Jurkat, Clone E6-1 (cell line): ENCODE data around the gene C1QC.
"Not testable (repeated sequence)": the region's sequence is repeated elsewhere in the genome, so short reads cannot be mapped to it uniquely, and the experiment has no call there.

Experiments used
- DNase-seq: peaks from one replicate; pipeline ENCODE4 v3.0.0-alpha.2; 2011; ENCODE audit warnings: low read depth, low spot score
- H3K4me3 ChIP-seq: 2 replicates; pipeline ENCODE4 v1.5.1; 2011; ENCODE audit warnings: mild to moderate bottlenecking, low read length, control low read depth, moderate library complexity

The C1QC gene

DNA sequence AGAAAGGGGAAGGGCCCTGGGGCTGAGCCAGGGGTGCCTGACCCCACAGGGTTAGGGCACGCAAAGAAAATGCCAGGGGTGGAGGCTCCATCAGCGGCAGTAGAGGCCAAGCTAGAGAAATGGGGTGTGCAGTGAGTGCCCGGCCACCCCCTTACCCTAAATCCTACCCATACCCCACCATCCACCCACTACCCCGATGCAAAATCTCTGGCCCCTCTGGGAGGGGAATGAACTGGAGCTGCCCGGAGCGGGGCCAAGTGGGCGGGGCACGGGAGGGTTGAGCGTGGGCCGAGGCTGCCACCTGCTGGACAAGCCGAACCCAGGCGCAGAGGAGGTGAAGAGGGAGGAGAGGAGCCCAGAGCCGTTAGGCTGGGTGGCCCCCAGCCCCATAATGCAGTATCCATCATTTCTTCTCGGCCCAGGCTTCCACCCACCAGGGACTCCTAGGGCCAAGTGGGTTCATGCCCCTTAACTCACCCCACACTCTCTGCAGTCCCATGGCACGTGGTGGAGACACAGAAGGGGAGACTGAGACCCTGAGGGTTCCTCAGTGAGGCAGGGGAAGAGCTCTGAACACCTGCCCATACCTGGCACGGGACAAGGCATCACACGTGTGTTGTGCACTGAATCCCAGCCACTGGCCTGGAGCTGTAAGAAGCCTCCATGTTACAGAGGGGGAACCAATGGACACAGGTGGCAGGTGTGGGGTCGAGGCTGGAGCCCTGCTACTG is 1.4 kb upstream of the C1QC start:
- H3K4me3 ChIP-seq = no peak overlapping the region
- DNase-seq = no peak

DNA sequence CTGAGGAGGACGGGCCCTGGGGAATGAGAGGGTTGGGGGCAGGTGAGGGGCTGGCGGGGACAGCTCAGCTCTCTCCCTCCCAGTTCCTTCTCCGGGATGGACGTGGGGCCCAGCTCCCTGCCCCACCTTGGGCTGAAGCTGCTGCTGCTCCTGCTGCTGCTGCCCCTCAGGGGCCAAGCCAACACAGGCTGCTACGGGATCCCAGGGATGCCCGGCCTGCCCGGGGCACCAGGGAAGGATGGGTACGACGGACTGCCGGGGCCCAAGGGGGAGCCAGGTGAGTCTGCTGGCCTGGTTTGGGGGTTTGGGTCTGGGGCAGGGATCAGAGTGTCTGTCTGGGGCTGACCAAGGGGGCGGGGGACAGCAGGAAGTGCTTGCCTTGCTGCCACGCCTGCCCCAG is 495 bp downstream of the C1QC start:
- no peak for DNase-seq
- H3K4me3 ChIP-seq = no peak overlapping the region

DNA sequence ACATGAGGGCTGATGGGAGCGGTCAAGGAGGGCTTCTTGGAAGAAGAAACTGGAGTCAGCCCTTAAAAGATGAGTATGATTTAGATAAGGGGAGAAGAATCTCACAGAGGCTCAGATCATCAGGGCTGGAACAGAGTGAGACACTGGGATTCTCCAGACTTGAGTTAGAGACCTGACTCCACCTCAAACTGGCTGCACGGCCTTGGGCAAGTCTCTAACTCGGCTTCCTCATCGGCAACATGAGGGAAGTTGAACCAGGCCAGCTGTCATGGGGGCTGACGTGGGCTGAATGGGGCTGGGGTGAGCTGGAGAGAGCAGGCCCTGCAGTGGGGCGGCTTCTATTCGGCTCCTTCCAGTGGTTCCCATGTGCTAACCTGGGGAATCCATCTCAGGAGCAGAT is 2.5 kb downstream of the C1QC start:
- no peak overlapping the region for H3K4me3 ChIP-seq
- DNase-seq = no peak

DNA sequence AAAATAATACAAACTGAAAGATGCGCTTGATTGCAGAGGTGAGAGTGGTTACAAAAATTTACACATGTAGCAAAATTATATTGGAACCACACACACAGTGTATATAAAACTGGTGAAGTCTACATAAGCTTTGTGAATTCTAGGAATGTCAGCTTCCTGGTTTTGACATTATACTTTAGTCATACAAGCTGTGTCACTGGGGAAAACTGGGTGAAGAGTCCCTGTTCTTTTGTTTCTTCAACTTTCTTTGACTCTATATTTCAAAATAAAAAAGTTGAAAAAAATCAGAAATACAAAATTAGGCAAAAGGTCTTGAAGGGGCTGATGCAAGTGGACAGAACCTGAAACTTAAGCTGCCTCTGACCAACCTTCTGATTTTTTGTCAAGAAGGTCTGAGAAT is 3.0 kb downstream of the C1QC start:
- H3K4me3 ChIP-seq = no peak overlapping the region
- DNase-seq = no peak

DNA sequence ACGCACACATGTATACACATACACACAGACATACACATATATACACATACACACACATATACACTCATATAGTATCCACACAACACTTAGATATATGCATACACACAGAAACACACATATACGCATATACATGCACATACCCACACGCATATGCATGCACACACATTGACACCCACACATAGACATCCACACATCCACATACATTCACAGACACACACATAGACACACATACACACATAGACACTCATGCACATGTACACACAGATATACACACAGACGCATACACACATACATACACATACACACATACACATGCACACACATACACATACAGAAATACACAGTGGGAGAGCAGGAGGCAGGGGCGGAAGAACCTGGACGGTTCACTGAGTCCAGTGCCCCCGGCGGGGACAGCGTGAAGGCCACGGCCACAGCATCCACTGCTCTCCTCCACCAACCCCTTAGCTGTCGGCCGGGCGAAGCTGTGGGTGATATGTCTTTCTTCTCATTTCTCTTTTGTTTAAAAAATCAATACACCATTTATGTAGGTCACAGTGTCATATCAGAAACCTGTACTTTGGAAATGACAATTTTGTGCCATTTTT is 6.8 kb downstream of the C1QC start:
- DNase-seq = no peak
- H3K4me3 ChIP-seq = no peak overlapping the region

DNA sequence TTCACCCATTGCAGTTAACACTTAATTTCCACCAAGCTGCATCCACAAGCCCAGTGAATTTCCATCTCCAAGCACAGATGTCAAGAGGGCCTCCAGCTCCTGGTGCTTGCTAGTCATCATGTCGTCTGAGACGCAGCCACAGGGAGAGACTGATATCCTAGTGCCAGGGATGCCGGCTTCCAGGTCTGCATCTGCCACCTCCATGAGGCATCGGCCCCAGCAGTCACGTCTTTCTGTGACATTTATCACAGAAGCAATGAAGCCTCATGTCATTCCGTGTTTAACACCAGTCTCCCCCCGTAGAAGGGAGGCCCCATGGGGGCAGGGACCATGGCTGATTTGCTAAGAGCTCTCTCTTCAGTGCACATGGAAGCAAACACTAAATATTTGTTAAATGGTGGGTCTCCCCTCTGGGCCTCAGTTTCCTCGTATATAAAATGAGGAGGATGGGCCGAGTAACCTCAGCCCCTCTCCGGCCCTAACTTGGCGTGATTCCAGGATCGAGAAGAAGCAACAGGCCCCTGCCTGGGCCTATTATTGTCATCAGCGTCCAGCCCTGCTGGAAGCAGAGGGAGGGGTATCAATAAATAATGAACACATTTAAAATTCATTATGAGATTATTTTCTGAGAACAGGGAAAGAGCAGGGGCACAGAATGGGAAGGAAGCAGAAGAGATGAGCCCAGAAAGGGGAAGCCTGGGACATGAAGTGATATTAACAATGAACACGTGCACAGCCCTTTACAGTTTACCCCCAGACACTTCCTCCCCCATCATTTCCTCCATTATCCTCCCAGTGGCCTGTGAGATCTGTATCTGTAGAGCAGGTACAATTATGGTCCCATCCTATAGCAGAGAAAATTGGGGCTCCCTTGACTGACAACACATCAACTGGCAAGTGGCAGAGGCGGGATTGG is 8.8 kb downstream of the C1QC start:
- no peak overlapping the region for H3K4me3 ChIP-seq
- no peak for DNase-seq

DNA sequence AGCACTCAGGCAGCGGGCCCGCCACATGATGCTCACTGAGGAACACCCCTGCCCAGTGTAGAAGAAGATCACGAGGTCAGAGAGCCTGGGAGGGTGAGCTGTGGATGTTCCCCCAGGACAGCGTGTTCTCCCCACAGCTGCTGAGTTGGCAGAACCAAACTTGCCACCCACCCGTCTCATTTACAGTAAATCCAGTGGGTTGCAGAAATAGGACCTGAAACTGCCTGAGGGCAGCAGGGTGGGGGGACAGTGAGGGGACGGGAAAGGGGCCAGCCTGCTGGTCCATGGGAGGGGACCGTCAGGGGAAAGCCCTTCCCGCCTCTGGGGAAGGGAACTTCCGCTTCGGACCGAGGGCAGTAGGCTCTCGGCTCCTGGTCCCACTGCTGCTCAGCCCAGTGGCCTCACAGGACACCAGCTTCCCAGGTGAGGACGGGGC is 9.5 kb downstream of the C1QC start, which contains the start of gene C1QB:
Gene C1QB (plus strand): TSS at position 356 of the 436 bp plus-strand sequence. CDS start 6,227 bp downstream, outside the sequence.
- DNase-seq = no peak

DNA sequence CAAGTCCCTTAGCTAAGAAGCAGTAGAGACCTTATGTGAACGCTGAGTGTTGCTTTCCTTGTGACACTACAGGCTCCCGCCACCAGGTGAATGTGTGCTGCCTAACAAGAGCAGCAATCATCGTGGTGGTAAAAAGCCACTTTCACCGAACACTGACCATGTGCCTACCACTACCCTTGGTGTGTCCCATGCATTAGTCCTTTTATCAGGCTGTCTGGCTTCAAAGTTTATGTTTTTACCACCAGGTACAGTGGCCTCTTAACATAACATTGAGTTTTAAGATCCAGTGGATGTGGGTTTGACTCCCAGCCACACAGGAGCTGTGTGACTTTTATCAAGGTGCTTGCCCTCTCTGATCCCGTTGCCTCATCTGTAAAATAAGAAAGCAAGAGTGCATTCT is 11.3 kb downstream of the C1QC start:
- no peak for DNase-seq
- H3K4me3 ChIP-seq = no peak overlapping the region

More for the DNA sequence above, 9.5 kb downstream of the C1QC start, which contains the start of gene C1QB:
- H3K4me3 ChIP-seq = no peak within 1 kb of the TSS

DNA sequence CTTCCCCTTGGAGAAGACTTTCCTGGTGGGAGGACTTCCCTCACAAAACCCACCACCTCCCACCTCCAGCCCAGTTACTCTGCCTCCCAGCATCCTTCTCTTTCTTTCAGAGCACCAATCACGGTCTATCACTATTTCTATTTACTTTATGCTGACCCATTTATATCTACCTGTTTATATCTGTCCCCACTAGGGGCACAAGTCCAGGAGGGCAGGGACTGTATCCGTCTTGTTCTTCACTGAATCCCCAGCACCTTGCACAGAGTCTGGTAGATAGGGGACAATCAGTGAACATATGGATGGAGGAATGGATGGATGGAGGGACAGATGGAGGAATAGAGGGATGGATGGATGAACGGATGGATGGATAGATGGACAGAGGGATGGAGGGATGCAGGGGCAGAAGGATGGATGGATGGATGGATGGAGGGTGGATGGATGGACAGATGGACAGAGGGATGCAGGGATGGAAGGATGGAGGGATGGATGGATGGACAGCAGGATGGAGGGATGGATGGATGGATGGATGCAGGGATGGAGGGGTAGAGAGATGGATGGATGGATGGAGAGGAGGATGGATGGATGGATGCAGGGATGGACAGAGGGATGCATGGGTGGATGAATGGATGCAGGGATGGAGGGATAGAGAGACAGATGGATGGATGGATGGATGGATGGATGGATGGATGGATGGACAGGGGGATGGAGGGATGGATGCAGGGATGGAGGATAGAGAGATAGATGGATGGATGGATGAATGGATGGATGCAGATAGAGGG is 15.1 kb downstream of the C1QC start:
- no peak overlapping the region for H3K4me3 ChIP-seq
- no peak for DNase-seq

DNA sequence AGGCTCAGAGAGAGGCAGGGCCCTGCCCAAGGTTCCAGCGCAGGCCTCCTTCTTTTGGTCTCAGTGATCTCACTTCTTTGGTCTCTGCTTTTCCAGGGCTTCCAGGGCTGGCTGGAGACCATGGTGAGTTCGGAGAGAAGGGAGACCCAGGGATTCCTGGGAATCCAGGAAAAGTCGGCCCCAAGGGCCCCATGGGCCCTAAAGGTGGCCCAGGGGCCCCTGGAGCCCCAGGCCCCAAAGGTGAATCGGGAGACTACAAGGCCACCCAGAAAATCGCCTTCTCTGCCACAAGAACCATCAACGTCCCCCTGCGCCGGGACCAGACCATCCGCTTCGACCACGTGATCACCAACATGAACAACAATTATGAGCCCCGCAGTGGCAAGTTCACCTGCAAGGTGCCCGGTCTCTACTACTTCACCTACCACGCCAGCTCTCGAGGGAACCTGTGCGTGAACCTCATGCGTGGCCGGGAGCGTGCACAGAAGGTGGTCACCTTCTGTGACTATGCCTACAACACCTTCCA is 17.3 kb downstream of the C1QC start:
- H3K4me3 ChIP-seq = no peak overlapping the region
- DNase-seq = no peak

DNA sequence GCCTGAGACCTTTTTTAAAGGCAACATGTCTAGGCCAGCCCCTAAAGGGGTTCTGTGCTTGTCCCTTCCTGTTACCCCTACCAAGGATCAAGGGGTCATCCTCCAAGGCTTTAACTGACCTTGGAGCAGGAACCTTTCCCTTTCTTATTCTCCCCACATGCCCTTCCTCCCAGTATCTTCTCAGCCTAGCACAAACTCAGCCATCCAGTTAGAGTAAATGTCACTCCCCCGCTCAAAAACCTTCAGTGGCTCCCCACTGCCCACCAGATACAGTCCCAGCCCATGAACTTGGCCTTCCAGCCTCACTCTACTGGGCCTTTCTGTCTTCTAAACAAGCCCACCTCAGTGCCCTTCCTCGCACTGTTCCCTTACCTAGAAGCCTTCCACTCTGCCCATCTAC is 18.4 kb downstream of the C1QC start:
- H3K4me3 ChIP-seq = no peak overlapping the region
- no peak for DNase-seq

DNA sequence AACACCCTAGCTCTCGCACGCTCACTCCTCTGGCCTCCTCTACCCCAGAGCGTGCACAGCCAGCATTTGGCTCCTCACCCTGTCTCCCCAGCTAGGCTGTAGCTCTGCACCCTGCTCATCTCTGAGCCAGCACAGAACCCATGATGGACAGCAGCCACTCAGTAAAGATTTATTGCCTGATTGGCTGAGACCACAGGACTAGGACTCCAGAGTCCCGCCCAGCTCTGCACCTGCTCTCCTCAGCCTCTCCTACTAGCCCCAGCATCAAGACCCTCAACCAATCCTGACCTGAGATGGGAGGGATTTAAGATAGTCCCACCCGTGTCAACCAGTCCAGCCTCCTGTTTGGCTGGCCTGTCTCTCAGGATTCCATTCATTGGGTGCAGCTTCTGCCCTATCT is 18.9 kb downstream of the C1QC start:
- H3K4me3 ChIP-seq = no peak overlapping the region
- peak; percentile 81 for DNase-seq

DNA sequence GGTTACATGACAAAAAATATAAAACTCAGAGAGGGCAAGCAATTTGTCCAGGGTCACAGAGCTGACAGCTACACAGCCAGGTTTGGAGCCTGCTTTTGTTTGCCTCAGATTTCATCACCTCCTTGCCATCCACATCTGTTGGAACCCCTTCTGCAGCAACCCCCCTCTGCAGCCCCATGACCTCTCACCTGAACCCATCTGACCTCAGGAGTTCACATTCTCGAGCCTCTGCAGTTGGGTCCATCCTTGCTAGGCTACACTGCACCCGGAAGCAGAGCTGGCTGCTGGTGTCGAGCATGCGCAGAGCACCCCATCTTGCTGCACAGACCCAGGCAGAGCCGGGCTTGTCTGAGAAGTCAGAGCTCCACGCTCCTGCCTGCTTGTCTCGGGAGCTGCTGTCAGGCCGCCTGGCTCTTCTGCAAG is 19.6 kb downstream of the C1QC start:
- no peak for DNase-seq
- no peak overlapping the region for H3K4me3 ChIP-seq

DNA sequence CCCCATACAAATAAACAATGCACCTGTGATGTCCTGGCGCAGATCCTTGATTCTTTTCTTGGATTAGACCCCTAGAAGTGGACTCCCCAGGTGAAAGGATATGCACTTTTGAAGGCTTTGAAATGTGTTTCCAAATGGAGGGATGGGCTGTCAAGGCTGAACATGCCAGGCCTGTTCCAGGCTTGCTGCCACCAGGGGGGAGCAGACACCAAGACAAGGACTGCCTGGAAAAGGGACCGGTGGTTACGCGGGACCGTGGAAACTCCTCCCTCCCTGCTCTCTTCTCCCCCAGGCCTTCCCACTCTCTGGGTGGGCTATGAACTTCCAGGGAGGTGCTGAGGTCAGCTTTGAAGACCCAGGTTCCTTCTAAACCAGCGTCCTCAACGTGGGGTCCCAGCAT is 22.3 kb downstream of the C1QC start:
- no peak for DNase-seq
- H3K4me3 ChIP-seq = no peak overlapping the region

DNA sequence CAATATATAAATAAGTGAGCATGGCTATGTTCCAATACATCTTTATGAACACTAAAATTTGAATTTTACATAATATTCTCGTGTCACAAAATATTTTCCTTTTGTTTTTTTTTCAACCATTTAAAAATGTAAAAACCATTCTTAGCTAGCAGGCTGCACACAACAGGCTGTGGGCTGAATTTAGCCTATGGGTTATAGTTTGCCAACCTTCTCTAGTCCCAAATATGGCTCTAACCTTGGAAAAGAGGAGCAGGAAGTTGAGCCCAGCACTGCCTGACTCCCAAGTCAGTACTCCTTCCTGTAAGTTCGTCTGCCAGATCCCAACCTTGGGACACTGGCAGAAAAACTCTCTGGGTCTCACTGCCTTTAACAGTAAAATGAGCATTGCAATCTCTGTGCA is 23.0 kb downstream of the C1QC start:
- H3K4me3 ChIP-seq = no peak overlapping the region
- no peak for DNase-seq

DNA sequence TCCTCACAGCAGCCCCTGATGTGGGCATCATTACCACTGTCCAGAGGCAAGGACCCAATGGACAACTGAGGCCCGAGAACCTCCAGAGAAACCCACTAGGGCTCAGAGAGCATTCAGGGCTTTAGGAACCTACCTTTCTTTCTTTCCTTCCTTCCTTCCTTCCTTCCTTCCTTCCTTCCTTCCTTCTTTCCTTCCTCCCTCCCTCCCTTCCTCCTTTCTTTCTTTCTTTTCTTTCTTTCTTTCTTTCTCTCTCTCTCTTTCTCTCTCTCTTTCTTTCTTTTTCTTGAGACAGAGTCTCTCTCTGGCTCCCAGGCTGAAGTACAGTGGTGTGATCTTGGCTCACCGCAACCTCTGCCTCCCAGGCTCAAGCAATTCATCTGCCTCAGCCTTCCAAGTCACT is 25.4 kb downstream of the C1QC start:
- DNase-seq, H3K4me3 ChIP-seq: not testable (repeated sequence)

DNA sequence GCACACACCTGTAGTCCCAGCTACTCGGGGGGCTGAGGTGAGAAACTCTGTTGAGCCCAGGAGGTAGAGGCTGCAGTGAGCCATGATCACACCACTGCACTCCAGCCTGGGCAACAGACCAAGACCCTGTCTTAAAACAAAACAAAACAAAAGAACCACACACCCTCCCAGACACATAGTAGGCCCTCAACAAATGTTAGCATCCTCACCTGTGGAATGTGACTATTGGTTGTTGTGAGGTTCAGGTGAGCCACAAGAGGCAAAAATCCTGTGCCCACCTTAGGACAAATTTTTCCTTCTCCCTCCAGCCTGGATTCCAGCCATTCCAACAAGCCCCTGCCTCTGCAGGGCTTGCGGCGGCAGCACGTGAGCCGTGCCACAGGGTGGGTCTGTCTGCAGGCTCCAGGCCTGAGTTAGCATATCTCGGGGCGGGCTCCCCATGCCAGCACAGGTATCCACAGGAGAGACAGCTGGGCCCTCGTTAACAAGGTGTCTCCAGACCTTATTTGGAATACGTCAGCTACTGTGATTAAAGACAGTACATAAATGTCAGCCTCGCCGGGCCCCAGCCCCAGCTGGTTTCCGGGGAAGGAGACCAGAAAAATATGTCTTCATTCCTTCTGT is 27.0 kb downstream of the C1QC start:
- H3K4me3 ChIP-seq = no peak overlapping the region
- DNase-seq = no peak

DNA sequence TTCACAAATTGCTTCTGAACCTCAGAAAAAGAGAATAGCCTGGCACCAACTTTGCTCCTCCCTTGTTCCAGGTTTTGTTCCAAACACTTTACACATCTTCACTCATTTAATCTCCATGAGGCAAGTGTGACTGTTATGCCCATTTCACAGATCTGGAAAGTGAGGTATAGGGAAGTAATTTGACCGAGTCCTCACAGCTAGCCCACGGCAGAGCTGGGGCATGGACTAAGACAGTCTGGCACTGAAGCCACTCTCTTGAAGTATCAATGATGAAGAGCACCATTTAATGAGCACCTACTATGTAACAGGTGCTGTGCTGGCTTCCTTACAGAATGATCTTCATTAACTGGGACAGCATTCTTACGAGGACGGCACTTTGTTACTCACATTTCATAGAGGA is 28.6 kb downstream of the C1QC start:
- no peak for DNase-seq
- no peak overlapping the region for H3K4me3 ChIP-seq
